Heart left ventricle (tissue), 16 donors: ENCODE data around the gene TMEM86B. TPM values are rescaled to one million over a fixed set of nuclear protein-coding genes. Genes with fewer than 3 reads are reported as not detected.
A peak's percentile ranks its signal among the peaks of the same experiment; 100 is the strongest.

Experiments used
- ATAC-seq, 4 donors: fragments of 200-7000 bp; cut with Tn5 transposase; one replicate each; pipeline ENCODE4 v1.9.1; 2020 to 2022; ENCODE audit warnings: moderate library complexity in 4 of 4, mild to moderate bottlenecking in 3 of 4, moderate number of reproducible peaks in 1 of 4
- DNase-seq, 5 donors: peaks; one replicate each; pipeline ENCODE4 v3.0.0-alpha.2; 2020
- H3K27ac ChIP-seq, 12 donors: fragments of 200-600 bp; sonication (generic) in 4 of 12; one replicate each; pipeline versions ENCODE4 v1.5.0 to v1.8.0; 2016 to 2022; ENCODE audit warnings: mild to moderate bottlenecking in 2 of 12
- H3K27me3 ChIP-seq, 9 donors: fragments of 200-600 bp; sonication (generic) in 2 of 9; one replicate each; pipeline versions ENCODE4 v1.5.1 to v1.8.0; 2016 to 2022; ENCODE audit warnings: mild to moderate bottlenecking in 3 of 9
- H3K36me3 ChIP-seq, 9 donors: fragments of 200-600 bp; sonication (generic) in 2 of 9; one replicate each; pipeline versions ENCODE4 v1.5.0 to v1.8.0; 2018 to 2022; ENCODE audit warnings: mild to moderate bottlenecking in 2 of 9
- H3K4me1 ChIP-seq, 12 donors: fragments of 200-600 bp; sonication (generic) in 4 of 12; one replicate each; pipeline versions ENCODE4 v1.5.0 to v1.8.0; 2016 to 2022; ENCODE audit warnings: mild to moderate bottlenecking in 3 of 12
- H3K4me3 ChIP-seq, 12 donors: fragments of 200-600 bp; sonication (generic) in 4 of 12; one replicate each; pipeline versions ENCODE4 v1.5.0 to v1.8.0; 2017 to 2022; ENCODE audit warnings: mild to moderate bottlenecking in 9 of 12, moderate library complexity in 4 of 12
- H3K9me3 ChIP-seq, 12 donors: fragments of 200-600 bp; sonication (generic) in 4 of 12; one replicate each; pipeline versions ENCODE4 v1.5.0 to v1.8.0; 2016 to 2022; ENCODE audit warnings: mild to moderate bottlenecking in 1 of 12
- POLR2A ChIP-seq, 2 donors: fragments of 450-650 bp; IDR thresholded peaks; one replicate each; pipeline ENCODE4 v1.6.1; 2017; ENCODE audit warnings: antibody characterized with exemption in 2 of 2, mild to moderate bottlenecking in 2 of 2, moderate library complexity in 2 of 2
- WGBS, 4 donors: extraction: QIAGEN DNeasy Blood & Tissue Kit in 2 of 4; methylation state at CpG; one replicate each; pipeline versions ENCODE4 v1.1.5 to v1.1.7; 2013 to 2018; 5-methylcytosine and 5-hydroxymethylcytosine counted together
- intact Hi-C, 10 donors: fragments of 100-400 bp; cut with DNase I; formaldehyde crosslinking; loops; one replicate each; pipeline versions ENCODE4 v1.11.1 to v1.14.2; 2022
- polyA plus RNA-seq, 2 donors: library from polyadenylated mRNA; stranded (reverse); fragments of 200-250 nt; gene quantifications; one replicate each; pipeline ENCODE4 v1.2.3, GENCODE V29; 2013
- total RNA-seq, 9 donors: library from RNA; depleted of rRNA in 2 of 9; stranded (reverse); fragments of >200 nt in 2 of 9; fragmentation: NEBNext Ultra II Directional in 3 of 9; extraction: Animal tissue kit (Norgen Biotek cat#: 25700) in 3 of 9; gene quantifications; one replicate each; pipeline versions ENCODE4 v1.1.0 to v1.2.4, GENCODE V29; 2016 to 2023
- TF ChIP-seq, protein P1 (sequence below), 12 donors: fragments of 200-600 bp; sonication (generic) in 4 of 12; IDR thresholded peaks; one replicate each; pipeline versions ENCODE4 v1.5.0 to v1.8.0; 2018 to 2022; ENCODE audit warnings: antibody characterized with exemption in 12 of 12, mild to moderate bottlenecking in 5 of 12
- donor health status: ischemic (EF 13 %, LVEDD 7.1; RV severe dilation, severe dysfunction).
- donor health status: healthy with polysubstance abuse.
- donor health status: DM: no; HTN: yes; CAD: no.
- donor health status: DM: no; HTN: no; CAD: no.
- donor health status: ischemic (EF 25% LVEDD 6.9; RV normal size, moderate dysfunction).
- donor health status: ischemic (EF 25% LVEDD 5.7; RV mildly dilated, moderate dysfunction).
- donor health status: healthy.
- donor health status: DM: yes; HTN: yes; CAD: no.
- donor health status: ischemic (EF 35%, LVEDD 5.7; RV mildly dilated, moderate dysfunction).
- donor health status: nonischemic (EF 11% LVEDD 7.7; RV severe dilation, severe dysfunction).
- donor health status: DM: yes; HTN: yes; CAD: no.
- donor health status: PGD.
- donor health status: ischemic (EF 29% LVEDD 5.4; RV normal size, mild dysfunction).
- donor health status: nonischemic (EF 23%, LVEDD 6.1; RV moderate dilation, normal function).

Gene TMEM86B
- total and polyA plus RNA-seq, 11 donors: 0.64 to 3.1 (median 2.2) TPM

DNA sequence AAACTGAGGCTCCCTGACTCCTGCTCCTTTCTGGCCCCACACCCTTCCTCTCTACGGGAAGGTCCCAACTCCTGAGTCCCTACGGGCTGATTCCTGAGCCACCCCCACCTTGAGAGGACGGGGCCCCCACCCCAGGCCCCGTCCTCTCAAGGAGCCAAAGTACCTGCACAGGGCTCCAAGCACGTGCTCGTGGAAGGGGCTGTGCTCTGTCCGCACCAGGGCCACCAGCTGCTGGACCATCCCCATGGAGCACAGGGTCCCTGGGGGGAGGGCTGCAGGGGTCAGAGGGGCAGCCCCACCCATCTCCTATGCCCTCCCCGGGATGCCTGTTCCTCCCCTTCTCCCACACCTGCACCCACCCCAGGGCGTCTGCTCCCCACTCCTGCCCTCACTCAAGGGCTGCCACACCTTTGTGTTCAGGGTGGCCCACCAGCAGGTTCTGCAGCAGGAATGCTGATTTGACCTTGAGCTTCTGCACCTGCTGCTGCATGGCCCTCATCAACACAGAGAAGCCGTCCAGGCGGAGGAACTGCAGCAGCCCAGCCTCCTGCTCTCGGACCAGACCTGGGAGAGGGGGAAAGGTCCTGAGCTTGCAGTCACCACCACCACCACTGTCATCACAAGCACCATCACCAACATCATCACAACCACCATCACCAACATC, 37.3 kb upstream of the TMEM86B start:
- H3K36me3 ChIP-seq: peaks cover 0 to 21% (median 4%) of the 10 kb centered on the region in 9 donors
- TF ChIP-seq, protein P1, sequence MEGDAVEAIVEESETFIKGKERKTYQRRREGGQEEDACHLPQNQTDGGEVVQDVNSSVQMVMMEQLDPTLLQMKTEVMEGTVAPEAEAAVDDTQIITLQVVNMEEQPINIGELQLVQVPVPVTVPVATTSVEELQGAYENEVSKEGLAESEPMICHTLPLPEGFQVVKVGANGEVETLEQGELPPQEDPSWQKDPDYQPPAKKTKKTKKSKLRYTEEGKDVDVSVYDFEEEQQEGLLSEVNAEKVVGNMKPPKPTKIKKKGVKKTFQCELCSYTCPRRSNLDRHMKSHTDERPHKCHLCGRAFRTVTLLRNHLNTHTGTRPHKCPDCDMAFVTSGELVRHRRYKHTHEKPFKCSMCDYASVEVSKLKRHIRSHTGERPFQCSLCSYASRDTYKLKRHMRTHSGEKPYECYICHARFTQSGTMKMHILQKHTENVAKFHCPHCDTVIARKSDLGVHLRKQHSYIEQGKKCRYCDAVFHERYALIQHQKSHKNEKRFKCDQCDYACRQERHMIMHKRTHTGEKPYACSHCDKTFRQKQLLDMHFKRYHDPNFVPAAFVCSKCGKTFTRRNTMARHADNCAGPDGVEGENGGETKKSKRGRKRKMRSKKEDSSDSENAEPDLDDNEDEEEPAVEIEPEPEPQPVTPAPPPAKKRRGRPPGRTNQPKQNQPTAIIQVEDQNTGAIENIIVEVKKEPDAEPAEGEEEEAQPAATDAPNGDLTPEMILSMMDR (IDR thresholded peaks at IDR 0.05): no peak
- no peak for TF ChIP-seq POLR2A (IDR thresholded peaks at IDR 0.05)
- H3K27ac ChIP-seq: no peak overlapping the region
- intact Hi-C loops: no loop called here
- no peaks in the 10 kb centered on the region for H3K27me3 ChIP-seq
- ATAC-seq (peak in 1 of 4 donors; percentile 16), DNase-seq (no peak)
- H3K4me3 ChIP-seq: no peak overlapping the region
- H3K9me3 ChIP-seq: no peaks in the 10 kb centered on the region
- H3K4me1 ChIP-seq: no peaks in the 10 kb centered on the region
- WGBS, 4 donors: 94 to 97% (median 95%) methylated on average over 12 of the region's 12 CpGs

DNA sequence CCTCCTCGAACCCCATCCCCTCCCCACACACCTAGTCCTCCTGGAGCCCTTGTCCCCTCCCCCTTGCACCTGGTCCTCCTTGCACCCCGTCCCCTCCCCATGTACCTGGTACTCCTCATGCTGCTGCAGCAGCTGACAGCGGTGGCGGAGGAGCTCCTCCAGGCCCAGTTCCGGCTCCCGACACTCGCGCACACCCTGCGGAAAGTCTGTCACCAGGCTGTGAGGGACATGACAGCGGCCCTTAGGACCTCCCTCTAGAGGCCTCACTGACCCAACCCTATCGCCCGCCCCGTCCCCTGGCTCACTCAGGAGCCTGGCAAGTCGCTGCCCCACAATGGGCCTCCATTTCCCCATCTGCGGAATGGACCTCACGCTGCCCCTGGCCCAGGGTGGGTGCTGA, 36.6 kb upstream of the TMEM86B start:
- Histone ChIP-seq H3K36me3 (peaks cover 0 to 17% (median 3%) of the 10 kb centered on the region in 9 donors), H3K9me3 (no peaks in the 10 kb centered on the region), H3K4me3 (no peak overlapping the region), H3K27me3 (no peaks in the 10 kb centered on the region), H3K4me1 (peaks cover 0 to 2% (median 0%) of the 10 kb centered on the region in 12 donors), H3K27ac (no peak overlapping the region)
- WGBS, 4 donors: 89 to 96% (median 92%) methylated on average over 16 of the region's 16 CpGs
- ATAC-seq (no peak), DNase-seq (no peak)
- no peak for TF ChIP-seq POLR2A (IDR thresholded peaks at IDR 0.05)
- TF ChIP-seq, protein P1 (IDR thresholded peaks at IDR 0.05): no peak
- intact Hi-C loops: no loop called here

DNA sequence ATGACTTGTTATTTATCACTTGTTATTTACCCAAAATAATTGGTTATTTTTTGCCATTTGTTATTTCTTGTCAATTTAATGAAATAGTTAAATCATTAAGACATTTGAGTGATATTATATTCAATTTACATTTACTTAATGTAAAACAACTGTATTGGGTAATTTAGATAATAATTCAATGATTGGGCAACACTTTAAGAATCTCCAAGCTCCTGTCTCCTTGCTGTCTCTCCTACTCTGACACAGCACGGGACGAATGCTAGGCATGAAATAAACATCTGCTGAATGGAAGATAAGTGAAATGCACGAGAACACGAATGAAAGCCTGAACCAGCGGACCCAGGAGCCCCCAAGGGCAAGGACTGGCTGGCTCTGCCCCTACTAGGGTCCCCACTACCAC, 36.0 kb upstream of the TMEM86B start:
- Histone ChIP-seq H3K4me3 (no peak overlapping the region), H3K4me1 (peaks cover 4 to 8% (median 6%) of the 10 kb centered on the region in 12 donors), H3K36me3 (peaks cover 0 to 12% (median 0%) of the 10 kb centered on the region in 9 donors), H3K27ac (no peak overlapping the region), H3K27me3 (no peaks in the 10 kb centered on the region), H3K9me3 (no peaks in the 10 kb centered on the region)
- intact Hi-C loops: no loop called here
- ATAC-seq: no peak
- TF ChIP-seq POLR2A (IDR thresholded peaks at IDR 0.05): no peak
- TF ChIP-seq, protein P1 (IDR thresholded peaks at IDR 0.05): no peak
- 80 to 89% (median 86%) methylated on average over 5 of the region's 5 CpGs for WGBS, 4 donors
- no peak for DNase-seq

DNA sequence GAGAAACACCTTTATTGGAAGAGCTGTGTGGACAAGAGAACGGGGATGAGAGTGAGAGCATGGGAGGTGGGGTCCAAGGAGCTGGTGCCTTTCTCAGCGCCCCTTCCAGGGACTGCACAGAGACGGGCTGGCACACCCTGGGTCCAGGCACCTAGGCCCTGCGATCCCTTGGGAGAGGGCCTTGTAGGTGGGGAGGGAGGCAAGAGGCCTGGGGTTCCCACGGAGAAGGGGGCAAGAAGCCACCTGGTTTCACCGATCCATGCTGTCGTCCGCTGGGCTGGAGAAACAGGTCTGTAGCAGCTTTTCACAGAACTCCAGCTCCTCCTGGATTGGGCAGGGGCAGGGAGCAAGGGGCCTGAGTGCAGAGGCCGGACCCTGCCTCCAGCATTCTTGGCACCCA, 33.8 kb upstream of the TMEM86B start:
- 95 to 98% (median 96%) methylated on average over 9 of the region's 9 CpGs for WGBS, 4 donors
- intact Hi-C loops: no loop called here
- Histone ChIP-seq H3K4me3 (no peak overlapping the region), H3K4me1 (peaks cover 4 to 18% (median 12%) of the 10 kb centered on the region in 12 donors), H3K9me3 (no peaks in the 10 kb centered on the region), H3K27me3 (no peaks in the 10 kb centered on the region), H3K36me3 (peaks cover 0 to 8% (median 0%) of the 10 kb centered on the region in 9 donors), H3K27ac (no peak overlapping the region)
- TF ChIP-seq, protein P1 (IDR thresholded peaks at IDR 0.05): no peak
- no peak for TF ChIP-seq POLR2A (IDR thresholded peaks at IDR 0.05)
- no peak for ATAC-seq
- no peak for DNase-seq
